Thoracic aorta (tissue), 2 donors: ENCODE data around the gene DUOX1. TPM values are rescaled to one million over a fixed set of nuclear protein-coding genes. Genes with fewer than 3 reads are reported as not detected.
A peak's percentile ranks its signal among the peaks of the same experiment; 100 is the strongest.
"Not testable (repeated sequence)": the region's sequence is repeated elsewhere in the genome, so short reads cannot be mapped to it uniquely, and the experiment has no call there.

Source experiments
- ATAC-seq: fragments of 150-250 bp; one replicate; pipeline ENCODE4 v1.8.0; 2017; ENCODE audit warnings: low read depth; ENCODE audit not compliant: insufficient number of reproducible peaks, low FRiP score
- DNase-seq: peaks from one replicate; pipeline ENCODE4 v3.0.0-alpha.2; 2020; ENCODE audit warnings: low spot score
- H3K27ac ChIP-seq, 2 donors: fragments of 200-600 bp; sonication (generic); 1 replicate in 1 of 2; 2 replicates in 1 of 2; pipeline ENCODE4 v1.5.1; 2016; ENCODE audit warnings: mild to moderate bottlenecking in 2 of 2, moderate library complexity in 2 of 2
- H3K27me3 ChIP-seq: fragments of 200-600 bp; sonication (generic); replicated peaks from 2 replicates; pipeline ENCODE4 v1.6.0; 2016; ENCODE audit warnings: mild to moderate bottlenecking; ENCODE audit not compliant: insufficient read depth
- H3K36me3 ChIP-seq: fragments of 200-600 bp; sonication (generic); one replicate; pipeline ENCODE4 v1.5.1; 2016
- H3K4me1 ChIP-seq, 2 donors: fragments of 200-600 bp; sonication (generic); 1 replicate in 1 of 2; 2 replicates in 1 of 2; pipeline versions ENCODE4 v1.5.1 to v1.6.0; 2016; ENCODE audit warnings: low read depth in 2 of 2, mild to moderate bottlenecking in 1 of 2; ENCODE audit not compliant: control insufficient read depth in 1 of 2
- H3K4me3 ChIP-seq: fragments of 200-600 bp; sonication (generic); 2 replicates; pipeline ENCODE4 v1.5.1; 2016; ENCODE audit warnings: mild to moderate bottlenecking
- H3K9me3 ChIP-seq: fragments of 200-600 bp; sonication (generic); 2 replicates; pipeline ENCODE4 v1.5.1; 2016
- total RNA-seq, 2 donors: library from RNA; depleted of rRNA; stranded (reverse); fragments of >200 nt; gene quantifications; one replicate each; pipeline versions ENCODE4 v1.1.0 to v1.2.3, GENCODE V29; 2016
- TF ChIP-seq, protein P1 (sequence below): fragments of 200-600 bp; sonication (generic); IDR thresholded peaks from one replicate; pipeline ENCODE4 v1.5.1; 2019; ENCODE audit warnings: antibody characterized with exemption

DUOX1 gene
- under 1 TPM; 0.56 to 0.68 TPM for total RNA-seq

DNA sequence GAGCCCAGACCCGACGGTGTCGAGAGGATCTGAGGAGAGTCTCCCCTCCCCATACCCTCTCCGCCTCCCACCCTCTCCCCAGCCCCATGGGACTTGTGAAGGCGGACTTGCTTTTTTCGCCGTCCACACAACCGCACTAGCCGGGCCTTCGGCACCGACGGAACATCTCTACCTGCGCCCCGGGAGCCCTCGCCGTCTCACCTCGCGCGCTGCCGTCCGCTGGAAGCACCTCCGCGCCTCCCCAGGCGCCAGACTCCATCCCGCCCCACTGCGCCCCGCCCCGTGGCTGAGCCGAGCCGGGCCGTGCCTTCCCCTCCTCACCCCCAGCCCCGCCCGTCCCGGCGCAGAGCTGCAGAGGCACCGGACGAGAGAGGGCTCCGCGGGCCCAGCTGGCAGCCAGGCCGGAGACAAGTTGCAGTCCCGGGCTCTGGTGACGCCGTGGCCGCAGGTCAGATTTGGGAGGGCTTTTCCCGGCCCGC, at the start of gene DUOX1, which contains the start of gene DUOXA1:
TSS of gene DUOX1 (plus strand) at position 344 of the 479 bp plus-strand sequence. CDS start 1,973 bp downstream, outside the sequence.
TSS of gene DUOXA1 (minus strand) at position 229 of the 479 bp plus-strand sequence. CDS start 6,865 bp downstream, outside the sequence.
- H3K4me1 ChIP-seq, result peaks cover 0 to 7% of the 10 kb centered on the region in 2 donors
- no peaks in the 10 kb centered on the region for H3K9me3 ChIP-seq
- no peak for ATAC-seq
- TF ChIP-seq, protein P1, sequence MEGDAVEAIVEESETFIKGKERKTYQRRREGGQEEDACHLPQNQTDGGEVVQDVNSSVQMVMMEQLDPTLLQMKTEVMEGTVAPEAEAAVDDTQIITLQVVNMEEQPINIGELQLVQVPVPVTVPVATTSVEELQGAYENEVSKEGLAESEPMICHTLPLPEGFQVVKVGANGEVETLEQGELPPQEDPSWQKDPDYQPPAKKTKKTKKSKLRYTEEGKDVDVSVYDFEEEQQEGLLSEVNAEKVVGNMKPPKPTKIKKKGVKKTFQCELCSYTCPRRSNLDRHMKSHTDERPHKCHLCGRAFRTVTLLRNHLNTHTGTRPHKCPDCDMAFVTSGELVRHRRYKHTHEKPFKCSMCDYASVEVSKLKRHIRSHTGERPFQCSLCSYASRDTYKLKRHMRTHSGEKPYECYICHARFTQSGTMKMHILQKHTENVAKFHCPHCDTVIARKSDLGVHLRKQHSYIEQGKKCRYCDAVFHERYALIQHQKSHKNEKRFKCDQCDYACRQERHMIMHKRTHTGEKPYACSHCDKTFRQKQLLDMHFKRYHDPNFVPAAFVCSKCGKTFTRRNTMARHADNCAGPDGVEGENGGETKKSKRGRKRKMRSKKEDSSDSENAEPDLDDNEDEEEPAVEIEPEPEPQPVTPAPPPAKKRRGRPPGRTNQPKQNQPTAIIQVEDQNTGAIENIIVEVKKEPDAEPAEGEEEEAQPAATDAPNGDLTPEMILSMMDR, result no peak
- no peaks in the 10 kb centered on the region for H3K27me3 ChIP-seq
- no peak for DNase-seq
- H3K4me3 ChIP-seq, result peak within 1 kb of the TSS; percentile 55
- H3K27ac ChIP-seq, result no peak within 1 kb of the TSS
- no peaks in the 10 kb centered on the region for H3K36me3 ChIP-seq

DNA sequence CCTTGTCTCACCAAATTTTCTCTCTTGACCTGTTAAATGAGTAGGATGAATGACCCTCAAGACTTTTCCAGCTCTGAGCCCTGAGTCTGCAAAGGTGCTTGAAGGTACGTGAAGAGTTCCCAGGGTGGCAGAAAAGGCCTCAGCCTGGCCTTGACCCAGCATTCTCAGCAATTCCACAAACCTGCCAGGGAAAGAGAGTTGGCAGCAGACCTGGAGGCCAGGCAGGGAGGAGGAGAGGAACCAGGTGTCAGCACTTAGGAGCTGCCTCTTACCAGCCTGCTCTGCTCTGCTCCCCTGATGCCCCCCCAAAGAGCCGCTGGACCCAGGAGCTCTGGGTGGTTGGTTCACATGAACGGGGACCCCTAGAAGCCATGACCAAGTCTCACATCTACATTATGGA, 49.2 kb upstream of the DUOX1 start:
- not testable (repeated sequence) for H3K9me3 ChIP-seq, H3K36me3 ChIP-seq, ATAC-seq, H3K27ac ChIP-seq, H3K4me3 ChIP-seq, DNase-seq, H3K27me3 ChIP-seq, H3K4me1 ChIP-seq

DNA sequence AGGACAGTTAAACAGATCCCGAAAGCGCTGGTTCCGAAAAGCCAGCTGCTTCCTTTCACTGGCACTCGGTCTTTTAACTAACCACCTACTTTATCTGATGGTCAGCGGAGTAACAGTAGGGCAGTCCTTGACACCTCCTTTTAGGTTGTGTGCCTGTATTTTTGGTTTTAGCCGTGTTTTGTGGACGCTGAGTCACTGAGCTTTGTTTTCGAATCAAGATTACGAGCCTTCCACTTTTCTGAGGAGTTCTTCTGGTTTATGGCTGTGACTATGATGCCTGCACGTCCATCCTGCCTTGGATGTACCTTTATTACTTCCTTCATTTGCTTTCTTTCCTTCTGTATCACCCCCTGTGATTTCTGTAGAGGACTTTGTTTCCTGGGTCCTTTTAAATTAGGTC, 47.4 kb upstream of the DUOX1 start:
- not testable (repeated sequence) for H3K4me3 ChIP-seq, H3K27ac ChIP-seq, H3K27me3 ChIP-seq, DNase-seq, H3K36me3 ChIP-seq, ATAC-seq, H3K4me1 ChIP-seq, H3K9me3 ChIP-seq

DNA sequence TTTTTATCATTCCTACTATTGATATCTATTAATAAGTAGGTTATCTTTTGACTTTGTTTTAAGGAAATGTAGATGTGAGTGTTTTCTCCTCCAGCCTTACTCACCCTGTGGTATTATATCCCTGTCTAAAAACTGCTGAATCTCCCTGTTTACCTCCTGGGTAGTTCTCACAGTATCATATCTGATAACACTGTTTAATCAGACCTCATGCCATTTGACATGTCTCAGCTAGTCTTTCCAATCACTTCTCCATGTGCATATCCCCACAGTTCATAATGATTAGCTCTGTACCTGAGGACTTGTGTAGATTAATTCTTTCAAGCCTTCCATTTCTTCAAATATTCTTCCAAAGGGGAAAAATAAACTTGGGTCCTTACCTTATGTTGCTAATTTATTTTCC, 46.6 kb upstream of the DUOX1 start:
- no peak overlapping the region for H3K27ac ChIP-seq
- H3K9me3 ChIP-seq, result no peaks in the 10 kb centered on the region
- H3K36me3 ChIP-seq, result no peaks in the 10 kb centered on the region
- DNase-seq, result no peak
- H3K4me1 ChIP-seq, result no peaks in the 10 kb centered on the region
- ATAC-seq, result no peak
- H3K4me3 ChIP-seq, result no peak overlapping the region
- TF ChIP-seq, protein P1, result no peak
- no peaks in the 10 kb centered on the region for H3K27me3 ChIP-seq

DNA sequence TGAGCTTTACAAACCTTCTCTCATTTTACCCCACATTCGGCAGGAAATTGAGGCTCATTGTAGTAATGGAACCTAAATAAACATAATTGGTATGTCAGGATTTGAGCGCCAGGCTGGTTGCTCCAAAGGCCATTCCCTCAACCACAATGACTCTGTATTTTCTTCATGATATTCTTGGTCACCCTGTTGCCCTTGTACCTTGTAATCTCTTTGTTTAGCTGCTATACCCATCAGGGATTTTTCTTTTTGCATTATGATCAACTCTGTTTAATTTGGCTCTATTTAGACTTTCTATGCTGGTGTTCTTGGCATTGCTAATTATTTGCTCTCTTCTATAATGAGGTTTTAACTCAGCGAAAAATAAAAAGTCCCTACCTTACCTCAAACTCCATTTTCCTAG, 45.6 kb upstream of the DUOX1 start:
- Histone ChIP-seq H3K9me3 (no peaks in the 10 kb centered on the region), H3K4me1 (no peaks in the 10 kb centered on the region), H3K4me3 (no peak overlapping the region), H3K36me3 (no peaks in the 10 kb centered on the region), H3K27ac (no peak overlapping the region), H3K27me3 (no peaks in the 10 kb centered on the region)
- TF ChIP-seq, protein P1, result no peak
- ATAC-seq (no peak), DNase-seq (no peak)

DNA sequence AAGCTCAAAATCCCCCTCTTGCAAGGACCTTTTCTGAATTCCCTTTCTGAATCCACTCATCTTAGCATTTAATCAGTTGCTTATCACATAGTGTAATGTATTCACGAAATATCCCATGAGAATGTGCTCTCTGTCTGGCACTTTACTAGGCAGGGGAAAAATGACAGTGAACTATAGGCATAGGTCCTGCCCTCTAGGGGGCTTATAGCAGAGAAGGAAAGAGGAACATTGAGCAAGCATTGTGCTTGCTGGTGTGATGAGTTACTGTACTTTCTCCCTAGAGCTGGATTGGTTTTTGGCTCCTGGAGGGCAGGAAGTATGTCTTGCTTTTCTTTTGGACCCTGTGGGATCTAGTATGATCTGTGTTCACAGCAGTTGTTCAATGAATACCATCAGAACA, 42.3 kb upstream of the DUOX1 start:
- H3K27me3 ChIP-seq, result no peaks in the 10 kb centered on the region
- no peak for ATAC-seq

More for the DNA sequence above, 42.3 kb upstream of the DUOX1 start:
- no peak overlapping the region for H3K27ac ChIP-seq
- no peak overlapping the region for H3K4me3 ChIP-seq
- DNase-seq, result no peak
- H3K9me3 ChIP-seq, result no peaks in the 10 kb centered on the region
- H3K36me3 ChIP-seq, result no peaks in the 10 kb centered on the region
- H3K4me1 ChIP-seq, result no peaks in the 10 kb centered on the region
- TF ChIP-seq, protein P1, result no peak
